A549 (cell line): Measurements from ENCODE around the gene C10orf67.

ENCODE experiments used
- CHD2 ChIP-seq: fragments of 150-350 bp; IDR thresholded peaks from 2 replicates; pipeline ENCODE4 v1.6.1; 2014; ENCODE audit warnings: low read length; ENCODE audit not compliant: partially characterized antibody
- CTCF ChIP-seq: fragments of >200 bp; sonication (Bioruptor Twin); formaldehyde crosslinking; IDR thresholded peaks from 3 replicates; pipeline ENCODE4 v1.5.1; 2016
- KDM1A ChIP-seq: fragments of 200-600 bp; sonication (generic); IDR thresholded peaks from 2 replicates; pipeline ENCODE4 v1.6.1; 2016; ENCODE audit warnings: low read depth, mild to moderate bottlenecking
- MAFK ChIP-seq: fragments of 450-650 bp; IDR thresholded peaks from 2 replicates; pipeline ENCODE4 v1.6.1; 2014; ENCODE audit not compliant: partially characterized antibody
- POLR2A ChIP-seq: IDR thresholded peaks from 2 replicates; pipeline ENCODE4 v1.6.1; 2012; ENCODE audit warnings: mild to moderate bottlenecking, low read length
- REST ChIP-seq: fragments of 200-600 bp; sonication (generic); IDR thresholded peaks from 2 replicates; pipeline ENCODE4 v1.6.1; 2016; ENCODE audit warnings: antibody characterized with exemption, mild to moderate bottlenecking, moderate library complexity

- TF ChIP-seq REST (no peak), CHD2 (no peak), CTCF (no peak), KDM1A (no peak), POLR2A (no peak), MAFK (no peak)
Measured at GRCh38 chr10:23275355-23275754, 69.2 kb downstream of the C10orf67 start.
